Naive B cell (primary cell): ENCODE results near the gene HOXA5. TPM values are rescaled to one million over a fixed set of nuclear protein-coding genes. Genes with fewer than 3 reads are reported as not detected.

ENCODE experiments used
- ATAC-seq, 2 donors: fragments of 150-1000 bp; cut with Tn5 transposase; 2 replicates each; pipeline ENCODE4 v1.10.0; 2021; ENCODE audit warnings: low read depth in 2 of 2, mild to moderate bottlenecking in 2 of 2, moderate library complexity in 2 of 2
- DNase-seq: peaks from one replicate; pipeline ENCODE4 v3.0.0; 2022
- H3K27ac Mint-ChIP-seq, 6 donors: one replicate each; pipeline ENCODE4 v1.8.0; 2020 to 2022; ENCODE audit warnings: mild to moderate bottlenecking in 6 of 6, mixed read lengths in 6 of 6, moderate library complexity in 5 of 6, inconsistent platforms in 2 of 6
- H3K27me3 Mint-ChIP-seq, 3 donors: one replicate each; pipeline ENCODE4 v1.8.0; 2021 to 2022; ENCODE audit warnings: mixed read lengths in 3 of 3, mild to moderate bottlenecking in 1 of 3
- H3K36me3 Mint-ChIP-seq, 2 donors: one replicate each; pipeline ENCODE4 v1.8.0; 2020 to 2022; ENCODE audit warnings: mixed read lengths in 2 of 2, inconsistent platforms in 1 of 2, mild to moderate bottlenecking in 1 of 2
- H3K4me1 Mint-ChIP-seq, 3 donors: one replicate each; pipeline ENCODE4 v1.8.0; 2020 to 2022; ENCODE audit warnings: mixed read lengths in 3 of 3, inconsistent platforms in 1 of 3, mild to moderate bottlenecking in 1 of 3, moderate library complexity in 1 of 3
- H3K4me3 Mint-ChIP-seq, 8 donors: one replicate each; pipeline ENCODE4 v1.8.0; 2020 to 2022; ENCODE audit warnings: mild to moderate bottlenecking in 8 of 8, mixed read lengths in 8 of 8, moderate library complexity in 8 of 8, inconsistent platforms in 2 of 8
- H3K9me3 Mint-ChIP-seq, 7 donors: one replicate each; pipeline ENCODE4 v1.8.0; 2020 to 2022; ENCODE audit warnings: mixed read lengths in 7 of 7, mild to moderate bottlenecking in 5 of 7, inconsistent platforms in 2 of 7, moderate library complexity in 1 of 7
- polyA plus RNA-seq, 6 donors: library from polyadenylated mRNA; unstranded; fragments of 300-500 nt; fragmentation: Illumina TruSeq; gene quantifications; one replicate each; pipeline ENCODE4 v1.2.3, GENCODE V29; 2021; ENCODE audit warnings: low read depth in 6 of 6

Gene HOXA5
- polyA plus RNA-seq, 6 donors from 2014 or later: not detected

GRCh38 chr7:27179030-27179429, 35.5 kb upstream of the HOXA5 start:
- Mint-ChIP-seq H3K27me3 (peaks cover 71 to 87% (median 72%) of the 10 kb centered on the region in 3 donors), H3K27ac (peak overlapping the region in 1 of 6 donors; percentile 62)

GRCh38 chr7:27178366-27178765, 34.9 kb upstream of the HOXA5 start:
- Mint-ChIP-seq H3K27ac (no peak overlapping the region), H3K4me3 (no peak overlapping the region), H3K9me3 (peaks cover 0 to 11% (median 2%) of the 10 kb centered on the region in 7 donors), H3K4me1 (peaks cover 11 to 15% (median 11%) of the 10 kb centered on the region in 3 donors), H3K36me3 (no peaks in the 10 kb centered on the region), H3K27me3 (peaks cover 68 to 86% (median 71%) of the 10 kb centered on the region in 3 donors)
- DNase-seq (no peak), ATAC-seq (no peak)

More at GRCh38 chr7:27179030-27179429, 35.5 kb upstream of the HOXA5 start:
- Mint-ChIP-seq H3K9me3 (peaks cover 0 to 11% (median 2%) of the 10 kb centered on the region in 7 donors), H3K36me3 (no peaks in the 10 kb centered on the region), H3K4me3 (peak overlapping the region in 4 of 8 donors; percentile 21 to 55 (median 50)), H3K4me1 (peaks cover 11 to 20% (median 11%) of the 10 kb centered on the region in 3 donors)
- ATAC-seq (no peak), DNase-seq (no peak)

DNA sequence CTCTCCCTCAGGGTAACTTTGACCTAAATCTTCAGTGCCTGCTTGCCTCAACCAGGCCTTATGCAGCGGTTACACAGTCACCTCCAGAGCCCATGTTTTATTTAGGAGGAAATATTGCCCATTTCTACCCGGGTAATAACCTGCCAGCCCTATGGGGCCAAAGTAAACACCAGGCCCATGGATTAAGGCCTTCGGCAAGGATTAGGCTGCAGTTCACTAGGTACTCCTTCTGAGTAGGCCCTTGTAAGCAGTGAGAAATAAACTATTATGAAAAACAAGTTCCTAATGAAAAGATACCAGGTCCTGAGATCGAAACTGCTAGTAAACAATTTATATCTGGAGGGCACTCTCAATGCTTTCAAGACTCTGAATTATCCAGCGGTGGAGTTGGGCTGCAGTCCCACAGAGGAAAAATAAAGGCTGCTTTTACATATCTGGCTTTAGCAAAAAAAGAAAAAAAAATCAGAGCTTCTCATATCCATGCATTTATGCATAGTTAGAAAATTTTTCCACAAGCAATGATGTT, 34.4 kb upstream of the HOXA5 start:
- peak overlapping the region in 1 of 8 donors; percentile 33 for H3K4me3 Mint-ChIP-seq
- H3K27ac Mint-ChIP-seq: no peak overlapping the region

GRCh38 chr7:27176962-27177794, 33.7 kb upstream of the HOXA5 start:
- DNase-seq: no peak
- H3K36me3 Mint-ChIP-seq: peaks cover 0 to 3% of the 10 kb centered on the region in 2 donors
- H3K4me1 Mint-ChIP-seq: peaks cover 9 to 20% (median 14%) of the 10 kb centered on the region in 3 donors
- peaks cover 0 to 11% (median 2%) of the 10 kb centered on the region in 7 donors for H3K9me3 Mint-ChIP-seq
- H3K27me3 Mint-ChIP-seq: peaks cover 63 to 84% (median 65%) of the 10 kb centered on the region in 3 donors
- no peak for ATAC-seq
- H3K4me3 Mint-ChIP-seq: peak overlapping the region in 1 of 8 donors; percentile 33
- H3K27ac Mint-ChIP-seq: no peak overlapping the region

More for the DNA sequence above, 34.4 kb upstream of the HOXA5 start:
- no peak for DNase-seq
- H3K36me3 Mint-ChIP-seq: no peaks in the 10 kb centered on the region
- H3K27me3 Mint-ChIP-seq: peaks cover 66 to 85% (median 69%) of the 10 kb centered on the region in 3 donors
- no peak for ATAC-seq
- H3K9me3 Mint-ChIP-seq: peaks cover 0 to 11% (median 2%) of the 10 kb centered on the region in 7 donors
- peaks cover 9 to 15% (median 11%) of the 10 kb centered on the region in 3 donors for H3K4me1 Mint-ChIP-seq

- Mint-ChIP-seq H3K4me1 (peaks cover 16 to 27% (median 20%) of the 10 kb centered on the region in 3 donors), H3K27me3 (peaks cover 66 to 87% (median 66%) of the 10 kb centered on the region in 3 donors), H3K36me3 (peaks cover 0 to 9% of the 10 kb centered on the region in 2 donors), H3K9me3 (peaks cover 0 to 18% (median 4%) of the 10 kb centered on the region in 7 donors), H3K27ac (no peak overlapping the region), H3K4me3 (no peak overlapping the region)
- DNase-seq: no peak
- ATAC-seq: no peak
These were observed 33.0 kb upstream of the HOXA5 start for GRCh38 chr7:27176524-27176845.

- Mint-ChIP-seq H3K4me1 (peaks cover 18 to 29% (median 22%) of the 10 kb centered on the region in 3 donors), H3K27ac (peak overlapping the region in 1 of 6 donors; percentile 23), H3K36me3 (peaks cover 0 to 10% of the 10 kb centered on the region in 2 donors), H3K27me3 (peaks cover 65 to 87% (median 66%) of the 10 kb centered on the region in 3 donors), H3K4me3 (peak overlapping the region in 2 of 8 donors; percentile 16 to 76), H3K9me3 (peaks cover 0 to 21% (median 4%) of the 10 kb centered on the region in 7 donors)
- DNase-seq (no peak), ATAC-seq (no peak)
These were observed 32.4 kb upstream of the HOXA5 start for GRCh38 chr7:27175626-27176523.

DNA sequence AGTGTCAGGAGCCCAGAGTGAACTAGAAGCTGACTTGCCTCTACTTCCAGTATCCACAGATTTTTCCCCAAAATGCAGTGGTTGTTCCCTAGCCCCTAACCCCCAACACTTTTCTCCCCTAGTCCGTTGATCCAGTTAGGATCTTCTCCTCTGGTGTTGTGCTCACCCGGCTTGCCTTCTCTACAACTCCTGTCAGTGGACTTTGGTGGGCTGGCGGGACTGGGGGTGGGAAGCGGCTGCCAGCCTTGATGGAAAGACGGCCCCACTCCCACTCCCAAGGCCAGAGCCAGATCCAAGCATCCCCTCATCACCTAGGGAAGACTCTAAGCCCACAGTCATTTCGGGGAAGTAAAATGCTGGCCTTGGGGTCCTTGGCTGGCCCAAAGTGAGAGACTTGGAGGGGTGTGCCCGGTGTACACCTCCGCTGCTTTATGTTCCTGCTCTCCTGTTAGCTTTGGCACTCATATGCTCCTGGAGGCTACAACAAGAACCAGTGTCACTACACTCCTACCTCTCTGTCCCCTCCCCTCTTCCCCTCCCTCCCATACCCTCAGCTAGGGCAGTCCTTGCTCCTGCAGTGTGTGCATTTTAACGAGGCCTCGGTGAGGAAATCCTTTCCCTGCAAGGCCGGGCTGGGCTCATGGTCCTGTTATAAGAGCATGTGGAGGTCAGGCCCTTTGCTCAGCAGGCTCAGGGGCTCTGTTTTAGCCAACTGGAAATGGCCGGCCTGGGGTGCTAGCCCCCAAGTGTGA, 31.6 kb upstream of the HOXA5 start:
- Mint-ChIP-seq H3K9me3 (peaks cover 0 to 26% (median 6%) of the 10 kb centered on the region in 7 donors), H3K4me1 (peaks cover 18 to 26% (median 21%) of the 10 kb centered on the region in 3 donors), H3K4me3 (peak overlapping the region; percentile 9 to 76 (median 64)), H3K27ac (peak overlapping the region in 3 of 6 donors; percentile 20 to 83 (median 42)), H3K27me3 (peaks cover 65 to 87% (median 67%) of the 10 kb centered on the region in 3 donors), H3K36me3 (peaks cover 0 to 10% of the 10 kb centered on the region in 2 donors)
- DNase-seq (no peak), ATAC-seq (no peak)

DNA sequence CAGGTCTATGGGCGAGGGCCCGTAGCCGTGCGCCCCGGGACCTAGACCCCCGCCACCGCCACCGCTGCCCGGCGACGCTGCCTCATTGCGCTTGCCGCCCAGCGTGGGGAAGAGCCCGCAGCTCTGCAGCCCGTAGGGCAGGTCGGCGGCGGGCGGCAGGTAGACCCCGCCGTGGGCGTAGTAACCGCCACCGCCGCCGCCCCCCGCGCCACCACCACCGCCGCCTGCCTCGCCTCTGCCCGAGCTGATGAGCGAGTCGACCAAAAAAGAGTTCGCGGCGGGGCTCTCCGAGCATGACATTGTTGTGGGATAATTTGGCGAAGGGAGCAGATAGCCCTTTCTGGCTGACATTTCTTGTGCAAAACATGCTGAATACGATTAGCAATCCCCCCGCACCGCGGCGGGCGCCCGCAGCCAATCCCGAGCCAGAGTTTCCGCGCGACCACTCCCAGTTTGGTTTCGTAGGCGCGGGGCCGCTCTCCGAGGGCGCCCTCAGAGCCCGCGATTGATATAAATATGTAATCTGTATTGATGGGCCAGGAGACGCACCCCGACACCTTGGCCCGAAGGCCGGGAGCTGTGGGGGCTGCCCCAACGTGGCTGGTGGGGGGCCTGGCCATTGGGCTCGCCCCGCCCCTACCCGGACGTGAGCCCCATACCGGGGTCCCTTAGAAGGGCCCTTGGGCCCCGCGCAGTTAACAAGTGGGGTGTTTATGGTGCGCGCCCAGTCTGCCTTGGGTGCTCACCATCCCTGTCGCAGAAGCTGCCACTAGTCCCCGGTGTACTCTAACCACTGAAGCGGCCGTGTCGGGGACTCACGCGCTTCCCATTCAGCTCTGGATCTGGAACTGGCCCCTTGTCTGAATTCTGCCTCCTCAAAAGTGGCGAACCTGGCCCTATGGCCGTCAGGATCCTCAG, 30.7 kb upstream of the HOXA5 start, which contains the start of gene HOXA10:
HOXA10 (minus strand) TSS at position 365 of the 918 bp plus-strand sequence; CDS start at position 351, 14 bp downstream.
- peaks cover 0 to 22% (median 6%) of the 10 kb centered on the region in 7 donors for H3K9me3 Mint-ChIP-seq
- H3K36me3 Mint-ChIP-seq: peaks cover 0 to 10% of the 10 kb centered on the region in 2 donors
- peak within 1 kb of the TSS in 3 of 6 donors; percentile 42 to 83 (median 65) for H3K27ac Mint-ChIP-seq
- H3K4me3 Mint-ChIP-seq: peak within 1 kb of the TSS; percentile 64 to 83 (median 68)
- H3K4me1 Mint-ChIP-seq: peaks cover 13 to 19% (median 18%) of the 10 kb centered on the region in 3 donors
- DNase-seq (no peak), ATAC-seq (no peak)
- H3K27me3 Mint-ChIP-seq: peaks cover 58 to 83% (median 59%) of the 10 kb centered on the region in 3 donors

DNA sequence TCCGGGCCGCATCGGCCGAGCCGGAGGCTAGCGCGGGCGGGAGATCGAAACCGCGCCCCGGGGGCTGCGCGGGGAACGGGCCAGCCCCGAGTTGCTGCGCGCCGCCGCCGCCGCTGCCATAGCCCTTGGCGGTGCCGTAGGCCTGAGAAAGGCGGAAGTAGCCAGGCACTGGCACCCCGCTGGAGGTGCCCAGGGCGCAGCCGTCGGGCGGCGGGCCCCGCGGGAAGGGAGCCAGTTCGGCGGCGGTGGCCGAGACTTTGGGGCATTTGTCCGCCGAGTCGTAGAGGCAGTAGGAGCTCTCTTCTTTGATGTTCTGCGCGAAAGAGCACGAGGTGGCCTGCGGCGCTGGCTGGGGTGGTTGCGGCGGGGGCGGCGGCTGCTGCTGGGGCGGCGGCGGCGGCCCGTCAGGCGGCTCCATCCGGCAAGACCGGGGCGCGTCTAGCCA, 30.1 kb upstream of the HOXA5 start:
- peaks cover 17 to 23% (median 22%) of the 10 kb centered on the region in 3 donors for H3K4me1 Mint-ChIP-seq
- peak overlapping the region in 3 of 8 donors; percentile 57 to 70 (median 66) for H3K4me3 Mint-ChIP-seq
- peaks cover 2 to 22% (median 5%) of the 10 kb centered on the region in 7 donors for H3K9me3 Mint-ChIP-seq
- no peak overlapping the region for H3K27ac Mint-ChIP-seq
- peaks cover 56 to 83% (median 63%) of the 10 kb centered on the region in 3 donors for H3K27me3 Mint-ChIP-seq
- DNase-seq (peak; percentile 46), ATAC-seq (peak; percentile 84 to 85)
- H3K36me3 Mint-ChIP-seq: peaks cover 0 to 16% of the 10 kb centered on the region in 2 donors

DNA sequence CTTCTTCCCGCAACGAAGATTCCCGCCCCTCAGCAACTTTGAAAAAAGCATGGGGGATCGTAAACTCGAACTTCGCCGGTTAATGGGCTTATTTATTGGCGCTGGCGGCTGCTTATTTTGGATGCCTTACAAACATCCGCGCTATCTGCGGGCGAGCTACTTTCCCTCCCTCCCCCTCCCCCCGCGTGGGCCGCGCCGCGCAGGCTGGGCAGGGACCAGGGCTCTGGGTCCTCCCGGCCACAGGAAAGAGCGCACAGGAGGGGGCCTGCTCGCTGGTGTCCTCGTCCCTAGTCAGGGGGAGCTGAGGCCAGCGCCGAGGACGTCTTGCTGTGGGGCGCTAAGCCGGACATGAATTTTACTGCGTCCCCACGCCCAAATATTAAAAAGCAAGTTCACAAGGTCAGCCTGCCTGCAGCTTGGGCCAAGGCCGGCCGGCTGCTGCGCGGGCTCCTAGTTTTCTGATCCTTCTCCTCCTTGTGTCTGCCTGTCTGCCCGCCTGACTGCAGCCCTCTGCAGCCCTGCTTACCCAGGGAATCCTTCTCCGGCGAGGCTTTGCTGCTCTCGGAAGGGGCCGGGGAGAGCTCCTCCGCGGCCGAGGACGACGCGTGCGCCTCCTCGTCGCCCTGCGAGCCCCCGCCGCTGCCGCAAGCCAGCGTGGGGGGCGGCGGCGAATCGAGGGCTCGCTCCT, 29.5 kb upstream of the HOXA5 start:
- Mint-ChIP-seq H3K27ac (peak overlapping the region in 1 of 6 donors; percentile 96), H3K36me3 (peaks cover 0 to 18% of the 10 kb centered on the region in 2 donors), H3K4me1 (peaks cover 20 to 24% (median 22%) of the 10 kb centered on the region in 3 donors), H3K9me3 (peaks cover 2 to 22% (median 5%) of the 10 kb centered on the region in 7 donors), H3K4me3 (peak overlapping the region in 6 of 8 donors; percentile 42 to 78 (median 69)), H3K27me3 (peaks cover 52 to 83% (median 62%) of the 10 kb centered on the region in 3 donors)
- ATAC-seq: peak; percentile 14 to 25
- no peak for DNase-seq
